Panc1 (cell line): ENCODE measurements around the gene TCP11L2.

ENCODE experiments used
- CTCF ChIP-seq: fragments of 450-650 bp; IDR thresholded peaks from 2 replicates; pipeline ENCODE4 v1.5.1; 2017; ENCODE audit warnings: mild to moderate bottlenecking
- POLR2AphosphoS5 ChIP-seq: IDR thresholded peaks from 2 replicates; pipeline ENCODE4 v1.6.1; 2012; ENCODE audit warnings: mild to moderate bottlenecking, low read depth, low read length, moderate library complexity
- REST ChIP-seq, 2 experiments: IDR thresholded peaks; 2 replicates each; pipeline ENCODE4 v1.6.1; 2011 to 2012; ENCODE audit warnings: low read depth in 2 of 2, control low read depth in 1 of 2, low read length in 1 of 2, mild to moderate bottlenecking in 1 of 2, moderate library complexity in 1 of 2; ENCODE audit not compliant: insufficient read depth in 1 of 2
- SIN3A ChIP-seq: IDR thresholded peaks from 2 replicates; pipeline ENCODE4 v1.6.1; 2012; ENCODE audit warnings: low read depth, mild to moderate bottlenecking, low read length, moderate library complexity, borderline replicate concordance; ENCODE audit not compliant: insufficient read depth
- TCF7L2 ChIP-seq: IDR thresholded peaks from 2 replicates; pipeline ENCODE4 v1.6.1; 2011; ENCODE audit warnings: mild to moderate bottlenecking, low read depth, low read length, inconsistent platforms

GRCh38 chr12:106287364-106287763, 15.2 kb upstream of the TCP11L2 start:
- no peak for TF ChIP-seq POLR2AphosphoS5
- no peak for TF ChIP-seq REST (IDR thresholded peaks at IDR 0.05; ENCODE audit: insufficient read depth in 1 of 2, low read depth in 2 of 2, low read length in 1 of 2)
- no peak for TF ChIP-seq CTCF
- no peak for TF ChIP-seq TCF7L2
- TF ChIP-seq SIN3A, result no peak
